Erythroblast (primary cell): ENCODE results near the gene EP300.

Experiments used
- DNase-seq, 2 experiments: peaks; one replicate each; lab custom pipeline; 2025; lab: John Stamatoyannopoulos, UW
- GATA1 ChIP-seq: IDR thresholded peaks from 2 replicates; pipeline ENCODE4 v1.6.1; 2011; ENCODE audit warnings: low read depth, mild to moderate bottlenecking, control low read depth, low read length, moderate library complexity
- POLR2A ChIP-seq: IDR thresholded peaks from 2 replicates; pipeline ENCODE4 v1.6.1; 2011; ENCODE audit warnings: mild to moderate bottlenecking, low read length

EP300 gene

DNA sequence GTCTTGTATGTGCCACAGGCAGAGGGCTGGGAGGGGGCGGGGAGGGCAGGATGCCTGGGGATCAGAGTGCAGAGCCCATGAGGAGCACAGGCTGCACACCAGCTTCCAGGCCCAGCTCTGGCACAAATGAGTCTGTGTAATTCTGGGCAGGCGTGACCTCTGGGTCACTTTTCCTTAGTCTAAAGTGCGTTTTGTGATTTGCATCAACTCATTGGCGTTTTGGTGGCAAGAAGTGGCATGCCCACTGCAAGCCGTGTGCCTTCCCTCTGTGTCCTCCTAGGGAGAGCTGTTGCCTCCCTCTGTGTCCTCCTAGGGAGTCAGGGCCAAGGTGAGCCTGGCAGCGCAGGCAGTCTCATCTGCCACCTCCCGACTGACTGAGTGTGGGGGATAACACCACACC, 131.1 kb downstream of the EP300 start:
- TF ChIP-seq GATA1 (no peak), POLR2A (no peak)
- DNase-seq = no peak

- no peak for DNase-seq
- TF ChIP-seq POLR2A = no peak
- no peak for TF ChIP-seq GATA1
Measured at GRCh38 chr22:41226723-41227655, 134.6 kb downstream of the EP300 start.

DNA sequence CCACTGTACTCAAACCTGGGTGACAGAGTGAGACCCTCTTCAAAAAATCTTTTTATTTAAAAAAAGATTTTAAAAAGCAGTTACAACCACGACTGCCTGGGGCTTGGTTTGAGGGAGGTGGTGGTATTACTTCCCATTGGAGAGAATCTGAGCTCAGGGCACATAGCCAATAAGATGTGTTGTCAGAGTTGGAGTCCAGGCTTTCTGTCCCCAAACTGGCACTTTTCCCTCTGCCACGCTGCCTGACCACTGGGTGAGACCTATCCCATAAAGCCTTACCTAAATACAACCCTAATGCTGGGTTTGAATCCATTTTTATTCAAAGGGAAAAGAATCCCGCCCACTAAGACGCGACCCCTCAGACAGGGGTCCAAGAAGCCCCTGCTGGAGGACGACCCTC, 136.8 kb downstream of the EP300 start:
- DNase-seq = no peak
- TF ChIP-seq GATA1 (no peak), POLR2A (no peak)
